HG02970 (cell line): ENCODE measurements around the gene GUCA2B.

Experiments
- ATAC-seq: cut with Tn5 transposase; IDR thresholded peaks from one replicate; pipeline ENCODE4 v1.9.1; 2021; ENCODE audit warnings: mild to moderate bottlenecking, moderate library complexity, moderate number of reproducible peaks; ENCODE audit not compliant: unreplicated experiment, low FRiP score

Gene GUCA2B

GRCh38 chr1:42152907-42153600 is at the start of gene GUCA2B:
Gene GUCA2B, plus strand, starts transcription at chr1:42153410. Its CDS starts 41 bp downstream, at chr1:42153451.
- no peak for ATAC-seq

- ATAC-seq = no peak
Observed at GRCh38 chr1:42105025-42105424, 48.2 kb upstream of the GUCA2B start.

GRCh38 chr1:42108309-42108708 is 44.9 kb upstream of the GUCA2B start:
- no peak for ATAC-seq

- ATAC-seq = no peak
Observed at GRCh38 chr1:42109600-42109999, 43.6 kb upstream of the GUCA2B start.

GRCh38 chr1:42114229-42114628 is 39.0 kb upstream of the GUCA2B start:
- no peak for ATAC-seq

- ATAC-seq = no peak
Observed at GRCh38 chr1:42117214-42117613, 36.0 kb upstream of the GUCA2B start.

- no peak for ATAC-seq
Observed at GRCh38 chr1:42118125-42118524, 35.1 kb upstream of the GUCA2B start.

- no peak for ATAC-seq
Observed at GRCh38 chr1:42122408-42122807, 30.8 kb upstream of the GUCA2B start.

GRCh38 chr1:42125552-42125951 is 27.7 kb upstream of the GUCA2B start:
- no peak for ATAC-seq

- no peak for ATAC-seq
Observed at GRCh38 chr1:42127767-42128166, 25.4 kb upstream of the GUCA2B start.

GRCh38 chr1:42128499-42128898 is 24.7 kb upstream of the GUCA2B start:
- ATAC-seq = no peak

- ATAC-seq = no peak
Observed at GRCh38 chr1:42128964-42129363, 24.2 kb upstream of the GUCA2B start.

GRCh38 chr1:42130061-42130660 is 23.0 kb upstream of the GUCA2B start:
- no peak for ATAC-seq

GRCh38 chr1:42133390-42133789 is 19.8 kb upstream of the GUCA2B start:
- ATAC-seq = no peak

- ATAC-seq = no peak
Observed at GRCh38 chr1:42133809-42134526, 19.2 kb upstream of the GUCA2B start.

- ATAC-seq = no peak
Observed at GRCh38 chr1:42135426-42135825, 17.8 kb upstream of the GUCA2B start.

GRCh38 chr1:42136466-42136865 is 16.7 kb upstream of the GUCA2B start:
- ATAC-seq = no peak

GRCh38 chr1:42137766-42138165 is 15.4 kb upstream of the GUCA2B start:
- ATAC-seq = no peak

GRCh38 chr1:42138586-42138985 is 14.6 kb upstream of the GUCA2B start:
- no peak for ATAC-seq

- ATAC-seq = no peak
Observed at GRCh38 chr1:42139444-42139843, 13.8 kb upstream of the GUCA2B start.

- ATAC-seq = no peak
Observed at GRCh38 chr1:42140191-42140590, 13.0 kb upstream of the GUCA2B start.

GRCh38 chr1:42141978-42142377 is 11.2 kb upstream of the GUCA2B start:
- no peak for ATAC-seq
